ENCODE measurements around the gene AUP1. TPM values are rescaled to one million over a fixed set of nuclear protein-coding genes. Genes with fewer than 3 reads are reported as not detected.
A peak's percentile ranks its signal among the peaks of the same experiment; 100 is the strongest.

The AUP1 gene
- total and polyA plus RNA-seq, 9 of the 15 experiments (the other 6 are each of a cell fraction or from before 2014, with no cell fraction given) = 70.7 to 245 (median 165) TPM

GRCh38 chr2:74507145-74507925 lies 22.2 kb downstream of the AUP1 start, which contains the start of gene PCGF1 (continued):
- TF ChIP-seq CUX1 (CRISPR knock-in tag; IDR thresholded peaks at IDR 0.05) (no peak), RBM39 (optimal IDR thresholded peaks at IDR 0.05; ENCODE audit: low read depth, low read length) (no peak), SMAD3 (CRISPR knock-in tag; conservative IDR thresholded peaks at IDR 0.05) (no peak), PHF8 (IDR thresholded peaks at IDR 0.05; ENCODE audit: borderline replicate concordance, low read length) (peak; percentile 88; the same call in 1 of the 2 replicates), SIN3A (IDR thresholded peaks at IDR 0.05; ENCODE audit: borderline replicate concordance in 2 of 2, control insufficient read depth in 1 of 2, low read depth in 2 of 2, low read length in 2 of 2) (peak in 1 of 2 experiments; percentile 77; a peak in 2 of 4 replicates), NFRKB (IDR thresholded peaks at IDR 0.05; ENCODE audit: low read depth) (peak; percentile 51; the same call in 1 of the 2 replicates), ZNF639 (CRISPR knock-in tag; conservative IDR thresholded peaks at IDR 0.05 in 1 of 2, IDR thresholded peaks at IDR 0.05 in 1 of 2) (no peak), ZNF830 (CRISPR knock-in tag; IDR thresholded peaks at IDR 0.05) (no peak), ZC3H4 (CRISPR knock-in tag; IDR thresholded peaks at IDR 0.05; ENCODE audit: borderline replicate concordance) (no peak), ZBTB12 (CRISPR knock-in tag; IDR thresholded peaks at IDR 0.05) (no peak), MAFG (tag; conservative IDR thresholded peaks at IDR 0.05) (no peak), POU5F1 (IDR thresholded peaks at IDR 0.05; ENCODE audit: borderline replicate concordance, low read depth, low read length, partially characterized antibody) (peak; percentile 55), ZNF699 (CRISPR knock-in tag; IDR thresholded peaks at IDR 0.05; ENCODE audit: insufficient replicate concordance) (no peak), KDM5B (IDR thresholded peaks at IDR 0.05; ENCODE audit: insufficient replicate concordance, low read depth, low read length) (peak; percentile 59), TFAP4 (CRISPR knock-in tag; IDR thresholded peaks at IDR 0.05; ENCODE audit: borderline replicate concordance) (peak; percentile 65; the same call in 1 of the 2 replicates)

Measured in K562 (cell line).